Measurements from ENCODE around the gene UBE3B. TPM values are rescaled to one million over a fixed set of nuclear protein-coding genes. Genes with fewer than 3 reads are reported as not detected.

The UBE3B gene
- total and polyA plus RNA-seq, 2 donors (not counting 1 experiment from before 2014, with no cell fraction given) = 27.2 to 49.7 TPM

GRCh38 chr12:109553483-109553882 is 76.0 kb downstream of the UBE3B start:
- TF ChIP-seq, protein P1, sequence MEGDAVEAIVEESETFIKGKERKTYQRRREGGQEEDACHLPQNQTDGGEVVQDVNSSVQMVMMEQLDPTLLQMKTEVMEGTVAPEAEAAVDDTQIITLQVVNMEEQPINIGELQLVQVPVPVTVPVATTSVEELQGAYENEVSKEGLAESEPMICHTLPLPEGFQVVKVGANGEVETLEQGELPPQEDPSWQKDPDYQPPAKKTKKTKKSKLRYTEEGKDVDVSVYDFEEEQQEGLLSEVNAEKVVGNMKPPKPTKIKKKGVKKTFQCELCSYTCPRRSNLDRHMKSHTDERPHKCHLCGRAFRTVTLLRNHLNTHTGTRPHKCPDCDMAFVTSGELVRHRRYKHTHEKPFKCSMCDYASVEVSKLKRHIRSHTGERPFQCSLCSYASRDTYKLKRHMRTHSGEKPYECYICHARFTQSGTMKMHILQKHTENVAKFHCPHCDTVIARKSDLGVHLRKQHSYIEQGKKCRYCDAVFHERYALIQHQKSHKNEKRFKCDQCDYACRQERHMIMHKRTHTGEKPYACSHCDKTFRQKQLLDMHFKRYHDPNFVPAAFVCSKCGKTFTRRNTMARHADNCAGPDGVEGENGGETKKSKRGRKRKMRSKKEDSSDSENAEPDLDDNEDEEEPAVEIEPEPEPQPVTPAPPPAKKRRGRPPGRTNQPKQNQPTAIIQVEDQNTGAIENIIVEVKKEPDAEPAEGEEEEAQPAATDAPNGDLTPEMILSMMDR (conservative IDR thresholded peaks at IDR 0.05 in 1 of 2, IDR thresholded peaks at IDR 0.05 in 1 of 2; ENCODE audit: low read depth in 1 of 2, low read length in 2 of 2) = no peak
- no peak for TF ChIP-seq EZH2 (IDR thresholded peaks at IDR 0.05; ENCODE audit: low read length, missing control alignments)

GRCh38 chr12:109553906-109554500 is 76.6 kb downstream of the UBE3B start:
- Histone ChIP-seq H3K9ac (ENCODE audit: insufficient read depth, low read length) (no peak overlapping the region), H3K4me1 (ENCODE audit: control insufficient read depth, extremely low read depth, insufficient read depth, low read length) (no peaks in the 10 kb centered on the region), H3K9me3 (ENCODE audit: control insufficient read depth, insufficient read depth, low read depth, low read length) (no peaks in the 10 kb centered on the region), H4K20me1 (ENCODE audit: control insufficient read depth, extremely low read depth, insufficient read depth, low read length) (no peaks in the 10 kb centered on the region), H3K79me2 (ENCODE audit: control insufficient read depth, insufficient read depth, low read length) (no peaks in the 10 kb centered on the region), H3K4me2 (ENCODE audit: extremely low read depth, insufficient read depth, low read length) (no peak overlapping the region), H2AFZ (ENCODE audit: low read length) (no peak overlapping the region), H3K4me3 (replicated peaks in 1 of 4; ENCODE audit: control extremely low read depth in 1 of 4, insufficient read depth in 1 of 4, low read depth in 3 of 4, low read length in 4 of 4) (no peak overlapping the region), H3K36me3 (ENCODE audit: control insufficient read depth, insufficient read depth, low read length) (no peaks in the 10 kb centered on the region), H3K27me3 (ENCODE audit: control insufficient read depth, insufficient read depth, low read length) (peaks cover 34% of the 10 kb centered on the region), H3K27ac (ENCODE audit: insufficient read depth, low read length) (no peak overlapping the region)
- no peak for TF ChIP-seq EZH2 (IDR thresholded peaks at IDR 0.05; ENCODE audit: low read length, missing control alignments)
- TF ChIP-seq, protein P1 (conservative IDR thresholded peaks at IDR 0.05 in 1 of 2, IDR thresholded peaks at IDR 0.05 in 1 of 2; ENCODE audit: low read depth in 1 of 2, low read length in 2 of 2) = no peak
- no peak for DNase-seq (ENCODE audit: low read depth in 2 of 2)

More at GRCh38 chr12:109553483-109553882, 76.0 kb downstream of the UBE3B start:
- no peaks in the 10 kb centered on the region for H4K20me1 ChIP-seq (ENCODE audit: control insufficient read depth, extremely low read depth, insufficient read depth, low read length)
- H3K9ac ChIP-seq (ENCODE audit: insufficient read depth, low read length) = no peak overlapping the region
- H3K4me2 ChIP-seq (ENCODE audit: extremely low read depth, insufficient read depth, low read length) = no peak overlapping the region
- no peaks in the 10 kb centered on the region for H3K79me2 ChIP-seq (ENCODE audit: control insufficient read depth, insufficient read depth, low read length)
- no peaks in the 10 kb centered on the region for H3K36me3 ChIP-seq (ENCODE audit: control insufficient read depth, insufficient read depth, low read length)
- H2AFZ ChIP-seq (ENCODE audit: low read length) = no peak overlapping the region
- H3K4me1 ChIP-seq (ENCODE audit: control insufficient read depth, extremely low read depth, insufficient read depth, low read length) = no peaks in the 10 kb centered on the region
- H3K27me3 ChIP-seq (ENCODE audit: control insufficient read depth, insufficient read depth, low read length) = peaks cover 39% of the 10 kb centered on the region
- DNase-seq (ENCODE audit: low read depth in 2 of 2) = peak in 1 of 2 donors; percentile 68
- H3K9me3 ChIP-seq (ENCODE audit: control insufficient read depth, insufficient read depth, low read depth, low read length) = no peaks in the 10 kb centered on the region
- no peak overlapping the region for H3K27ac ChIP-seq (ENCODE audit: insufficient read depth, low read length)
- no peak overlapping the region for H3K4me3 ChIP-seq (replicated peaks in 1 of 4; ENCODE audit: control extremely low read depth in 1 of 4, insufficient read depth in 1 of 4, low read depth in 3 of 4, low read length in 4 of 4)

GRCh38 chr12:109554761-109555160 is 77.3 kb downstream of the UBE3B start:
- no peak for DNase-seq (ENCODE audit: low read depth in 2 of 2)
- no peaks in the 10 kb centered on the region for H3K36me3 ChIP-seq (ENCODE audit: control insufficient read depth, insufficient read depth, low read length)
- no peak overlapping the region for H2AFZ ChIP-seq (ENCODE audit: low read length)
- no peak overlapping the region for H3K4me2 ChIP-seq (ENCODE audit: extremely low read depth, insufficient read depth, low read length)
- no peak for TF ChIP-seq EZH2 (IDR thresholded peaks at IDR 0.05; ENCODE audit: low read length, missing control alignments)
- TF ChIP-seq, protein P1 (conservative IDR thresholded peaks at IDR 0.05 in 1 of 2, IDR thresholded peaks at IDR 0.05 in 1 of 2; ENCODE audit: low read depth in 1 of 2, low read length in 2 of 2) = no peak
- H4K20me1 ChIP-seq (ENCODE audit: control insufficient read depth, extremely low read depth, insufficient read depth, low read length) = no peaks in the 10 kb centered on the region
- peaks cover 30% of the 10 kb centered on the region for H3K27me3 ChIP-seq (ENCODE audit: control insufficient read depth, insufficient read depth, low read length)
- no peaks in the 10 kb centered on the region for H3K9me3 ChIP-seq (ENCODE audit: control insufficient read depth, insufficient read depth, low read depth, low read length)
- no peak overlapping the region for H3K27ac ChIP-seq (ENCODE audit: insufficient read depth, low read length)
- no peaks in the 10 kb centered on the region for H3K79me2 ChIP-seq (ENCODE audit: control insufficient read depth, insufficient read depth, low read length)
- H3K4me1 ChIP-seq (ENCODE audit: control insufficient read depth, extremely low read depth, insufficient read depth, low read length) = no peaks in the 10 kb centered on the region
- H3K4me3 ChIP-seq (replicated peaks in 1 of 4; ENCODE audit: control extremely low read depth in 1 of 4, insufficient read depth in 1 of 4, low read depth in 3 of 4, low read length in 4 of 4) = no peak overlapping the region
- no peak overlapping the region for H3K9ac ChIP-seq (ENCODE audit: insufficient read depth, low read length)

Measured in fibroblast of lung (primary cell).